NCI-H1092 (cell line): ENCODE results near the gene PANX3.

Experiments used
- DNase-seq: peaks from one replicate; lab custom pipeline; 2025; lab: John Stamatoyannopoulos, UW

PANX3 gene

DNA sequence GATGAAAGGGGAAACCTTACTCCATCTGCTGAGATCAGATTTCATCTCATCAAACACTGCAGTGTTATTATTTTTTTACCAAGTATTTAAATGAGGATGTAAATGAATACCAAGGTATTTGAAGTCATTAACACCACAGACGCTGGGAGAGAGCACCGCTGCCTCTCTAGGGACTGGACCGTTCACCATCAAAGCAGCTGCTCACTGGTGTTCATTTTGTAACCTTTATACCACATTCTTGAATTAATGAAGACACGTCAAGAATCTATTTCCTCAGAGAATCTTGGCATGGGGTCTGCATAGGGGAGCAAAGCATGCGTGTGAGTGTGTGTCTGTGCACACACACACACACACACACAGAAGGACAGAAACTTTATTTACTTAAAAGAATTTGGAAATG lies 46.7 kb downstream of the PANX3 start:
- no peak for DNase-seq

DNA sequence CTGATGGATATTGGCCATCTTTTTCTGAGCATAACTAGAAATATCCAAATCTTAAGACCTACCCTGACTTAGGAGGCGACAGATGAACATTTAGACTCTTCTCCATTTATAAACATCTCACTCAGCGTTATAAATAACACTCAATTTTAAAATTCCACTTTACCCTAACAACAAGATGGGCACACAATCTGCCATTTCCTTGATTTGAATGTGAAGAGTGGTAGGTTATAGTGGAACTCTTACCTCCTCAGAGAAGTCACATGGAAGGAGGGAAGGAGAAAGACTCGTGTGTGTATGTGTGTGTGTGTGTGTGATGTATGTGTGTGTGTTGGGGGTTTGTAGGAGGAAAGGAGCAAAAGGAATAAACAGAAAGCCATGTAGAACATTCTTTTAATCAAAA lies 47.3 kb downstream of the PANX3 start:
- DNase-seq = no peak

DNA sequence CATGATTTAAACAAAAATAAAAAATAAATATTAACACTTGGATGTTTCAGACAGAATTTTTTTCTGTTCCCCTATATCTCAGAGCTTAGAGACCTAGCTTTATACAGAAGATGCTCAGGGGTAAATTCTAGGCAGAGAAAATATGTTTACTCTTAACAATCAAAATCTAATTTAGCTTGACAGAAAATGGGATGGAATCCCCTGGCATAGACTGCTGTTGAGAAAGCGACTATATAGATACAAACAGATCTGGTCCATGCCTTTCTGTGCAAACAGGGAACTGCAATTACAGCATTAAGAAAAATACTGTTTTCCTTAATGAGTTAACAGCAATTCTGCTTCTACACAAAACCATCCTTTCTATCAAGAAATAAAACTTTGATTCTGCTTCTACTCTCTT lies 47.8 kb downstream of the PANX3 start:
- no peak for DNase-seq

DNA sequence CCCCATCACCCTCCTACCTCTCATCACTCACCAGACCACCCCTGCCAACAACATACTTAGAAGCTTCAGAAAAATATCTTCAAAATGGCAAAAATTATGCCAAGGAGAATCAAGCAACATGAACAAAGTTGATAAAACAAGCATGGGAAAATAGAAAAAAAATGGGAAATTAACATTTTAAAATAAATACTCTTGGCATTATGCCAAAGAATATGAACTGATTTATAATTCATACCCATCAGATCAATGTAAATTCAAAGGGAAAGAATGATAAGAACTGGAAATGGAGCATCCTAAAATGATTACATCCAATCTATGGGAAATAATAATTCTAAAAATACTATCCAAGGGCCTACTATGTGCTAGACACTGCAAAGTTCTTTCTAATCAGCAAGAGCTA lies 50.3 kb downstream of the PANX3 start:
- DNase-seq = no peak

DNA sequence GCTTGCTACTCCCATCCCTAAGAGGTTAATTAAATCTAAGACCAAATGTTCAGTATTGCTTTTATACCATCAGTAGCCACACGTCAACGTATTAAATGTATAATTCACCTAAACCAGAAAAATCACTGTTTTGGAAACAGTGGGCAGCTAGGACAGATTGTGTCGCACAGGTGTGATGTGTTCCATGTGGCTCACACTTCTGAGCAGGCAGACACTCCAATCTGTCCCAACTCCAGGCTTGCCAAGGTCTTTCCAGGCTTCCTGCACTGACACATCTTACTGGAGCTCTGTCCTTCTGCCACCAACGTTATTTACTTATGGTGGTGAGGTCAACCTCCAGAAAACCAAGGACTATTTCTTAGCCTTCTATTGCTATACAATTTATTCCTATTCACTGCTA lies 50.9 kb downstream of the PANX3 start:
- no peak for DNase-seq

DNA sequence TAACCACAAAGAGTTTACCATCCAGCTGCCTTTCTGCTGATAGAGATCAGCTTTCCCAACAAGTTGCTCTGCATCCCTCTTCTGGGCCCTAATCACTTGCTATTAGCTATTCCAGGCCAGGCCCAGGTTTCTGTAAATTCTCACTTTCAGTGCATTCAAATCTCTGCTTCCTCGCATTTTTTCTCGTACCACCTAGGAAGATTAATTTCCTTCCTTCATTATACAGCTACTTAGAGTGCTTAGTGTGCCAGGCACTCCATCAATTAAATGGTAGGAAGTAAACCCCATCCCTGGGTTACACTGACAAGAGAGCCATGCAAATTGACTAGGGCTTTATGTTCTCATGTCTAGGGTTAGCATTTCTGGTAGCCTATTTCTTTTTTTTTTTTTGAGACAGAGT lies 52.6 kb downstream of the PANX3 start:
- DNase-seq = no peak

DNA sequence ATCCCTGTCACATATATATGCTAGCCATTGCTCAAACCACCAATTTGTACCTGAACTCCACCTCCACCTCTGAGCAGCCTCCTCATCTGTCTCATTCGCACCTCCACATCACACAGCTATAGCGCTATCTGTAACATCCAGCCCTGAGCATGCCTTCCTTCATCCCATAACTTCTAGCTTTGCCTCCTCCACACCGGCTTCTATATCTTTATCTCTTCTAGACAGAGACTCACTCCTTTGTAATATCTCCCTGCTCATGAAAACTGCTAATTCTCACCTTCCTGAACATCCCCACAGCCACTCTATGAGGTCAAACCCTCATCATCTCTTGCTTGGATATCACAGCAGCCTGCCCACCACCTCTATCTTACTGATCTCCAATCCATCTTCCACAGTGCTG lies 56.4 kb downstream of the PANX3 start:
- DNase-seq = no peak

DNA sequence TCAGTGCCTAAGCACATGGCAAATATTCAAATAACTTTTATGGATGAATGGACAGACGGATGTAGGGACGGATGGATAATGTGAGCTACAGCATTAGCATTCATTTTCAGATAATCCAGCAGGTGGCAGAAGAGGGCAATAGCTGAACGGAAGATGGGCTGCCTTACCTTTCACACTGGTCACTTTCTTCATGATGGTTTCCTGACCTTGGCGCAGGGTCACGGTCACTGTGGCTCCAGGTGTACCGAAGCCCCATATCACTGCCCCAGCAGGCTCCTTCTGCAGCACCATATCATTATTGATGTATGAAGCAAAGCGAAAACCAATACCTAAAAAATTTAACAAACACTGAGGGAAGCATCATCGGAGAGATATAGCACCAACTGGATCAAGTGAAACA lies 58.0 kb downstream of the PANX3 start:
- peak; percentile 30 for DNase-seq
